ENCODE data around the gene TNXB.

TNXB gene

GRCh38 chr6:32097364-32097763 is 11.8 kb downstream of the TNXB start:
- Histone ChIP-seq H3K36me3 (ENCODE audit: insufficient read depth, low read length) (no peaks in the 10 kb centered on the region), H3K27ac (no peak overlapping the region), H3K9me3 (ENCODE audit: low read depth, low read length) (no peaks in the 10 kb centered on the region), H3K4me3 (no peak overlapping the region), H3K9ac (ENCODE audit: insufficient read length) (no peak overlapping the region)
- DNase-seq (ENCODE audit: low read depth, low spot score) = no peak
- TF ChIP-seq FOXP2 (optimal IDR thresholded peaks at IDR 0.05; ENCODE audit: control extremely low read depth, extremely low read length, insufficient read depth) (no peak), EZH2 (IDR thresholded peaks at IDR 0.05) (no peak), POLR2AphosphoS5 (IDR thresholded peaks at IDR 0.05; ENCODE audit: borderline replicate concordance, low read depth, low read length) (no peak)

- H3K4me3 ChIP-seq = no peak overlapping the region
- DNase-seq (ENCODE audit: low read depth, low spot score) = no peak
- TF ChIP-seq FOXP2 (optimal IDR thresholded peaks at IDR 0.05; ENCODE audit: control extremely low read depth, extremely low read length, insufficient read depth) (no peak), EZH2 (IDR thresholded peaks at IDR 0.05) (no peak), POLR2AphosphoS5 (IDR thresholded peaks at IDR 0.05; ENCODE audit: borderline replicate concordance, low read depth, low read length) (no peak)
Measured at GRCh38 chr6:32096394-32097258, 12.5 kb downstream of the TNXB start.

GRCh38 chr6:32096087-32096393 is 13.1 kb downstream of the TNXB start:
- Histone ChIP-seq H3K36me3 (ENCODE audit: insufficient read depth, low read length) (no peaks in the 10 kb centered on the region), H3K4me3 (no peak overlapping the region)
- DNase-seq (ENCODE audit: low read depth, low spot score) = no peak

More at GRCh38 chr6:32096394-32097258, 12.5 kb downstream of the TNXB start:
- Histone ChIP-seq H3K36me3 (ENCODE audit: insufficient read depth, low read length) (no peaks in the 10 kb centered on the region), H3K27ac (no peak overlapping the region), H3K9me3 (ENCODE audit: low read depth, low read length) (no peaks in the 10 kb centered on the region), H3K9ac (ENCODE audit: insufficient read length) (no peak overlapping the region)

GRCh38 chr6:32095338-32096086 is 13.6 kb downstream of the TNXB start:
- Histone ChIP-seq H3K27ac (no peak overlapping the region), H3K9me3 (ENCODE audit: low read depth, low read length) (no peaks in the 10 kb centered on the region), H3K9ac (ENCODE audit: insufficient read length) (no peak overlapping the region), H3K36me3 (ENCODE audit: insufficient read depth, low read length) (no peaks in the 10 kb centered on the region), H3K4me3 (no peak overlapping the region)
- DNase-seq (ENCODE audit: low read depth, low spot score) = no peak
- TF ChIP-seq EZH2 (IDR thresholded peaks at IDR 0.05) (no peak), FOXP2 (optimal IDR thresholded peaks at IDR 0.05; ENCODE audit: control extremely low read depth, extremely low read length, insufficient read depth) (no peak), POLR2AphosphoS5 (IDR thresholded peaks at IDR 0.05; ENCODE audit: borderline replicate concordance, low read depth, low read length) (no peak)

More at GRCh38 chr6:32096087-32096393, 13.1 kb downstream of the TNXB start:
- H3K9me3 ChIP-seq (ENCODE audit: low read depth, low read length) = no peaks in the 10 kb centered on the region
- no peak overlapping the region for H3K9ac ChIP-seq (ENCODE audit: insufficient read length)
- TF ChIP-seq FOXP2 (optimal IDR thresholded peaks at IDR 0.05; ENCODE audit: control extremely low read depth, extremely low read length, insufficient read depth) (no peak), EZH2 (IDR thresholded peaks at IDR 0.05) (no peak), POLR2AphosphoS5 (IDR thresholded peaks at IDR 0.05; ENCODE audit: borderline replicate concordance, low read depth, low read length) (no peak)
- H3K27ac ChIP-seq = no peak overlapping the region

- H3K27ac ChIP-seq = no peak overlapping the region
- no peak overlapping the region for H3K4me3 ChIP-seq
- H3K36me3 ChIP-seq (ENCODE audit: insufficient read depth, low read length) = no peaks in the 10 kb centered on the region
- H3K9me3 ChIP-seq (ENCODE audit: low read depth, low read length) = no peaks in the 10 kb centered on the region
- TF ChIP-seq FOXP2 (optimal IDR thresholded peaks at IDR 0.05; ENCODE audit: control extremely low read depth, extremely low read length, insufficient read depth) = no peak
- DNase-seq (ENCODE audit: low read depth, low spot score) = no peak
- H3K9ac ChIP-seq (ENCODE audit: insufficient read length) = no peak overlapping the region
Measured at GRCh38 chr6:32092760-32093497, 16.2 kb downstream of the TNXB start.

- Histone ChIP-seq H3K4me3 (no peak overlapping the region), H3K36me3 (ENCODE audit: insufficient read depth, low read length) (no peaks in the 10 kb centered on the region), H3K9ac (ENCODE audit: insufficient read length) (no peak overlapping the region), H3K27ac (no peak overlapping the region), H3K9me3 (ENCODE audit: low read depth, low read length) (no peaks in the 10 kb centered on the region)
- no peak for DNase-seq (ENCODE audit: low read depth, low spot score)
- TF ChIP-seq FOXP2 (optimal IDR thresholded peaks at IDR 0.05; ENCODE audit: control extremely low read depth, extremely low read length, insufficient read depth) (no peak), EZH2 (IDR thresholded peaks at IDR 0.05) (no peak), POLR2AphosphoS5 (IDR thresholded peaks at IDR 0.05; ENCODE audit: borderline replicate concordance, low read depth, low read length) (no peak)
Measured at GRCh38 chr6:32089082-32089828, 19.9 kb downstream of the TNXB start.

GRCh38 chr6:32088487-32089049 is 20.6 kb downstream of the TNXB start:
- Histone ChIP-seq H3K36me3 (ENCODE audit: insufficient read depth, low read length) (no peaks in the 10 kb centered on the region), H3K9me3 (ENCODE audit: low read depth, low read length) (no peaks in the 10 kb centered on the region), H3K4me3 (no peak overlapping the region), H3K27ac (no peak overlapping the region), H3K9ac (ENCODE audit: insufficient read length) (no peak overlapping the region)
- TF ChIP-seq FOXP2 (optimal IDR thresholded peaks at IDR 0.05; ENCODE audit: control extremely low read depth, extremely low read length, insufficient read depth) (no peak), POLR2AphosphoS5 (IDR thresholded peaks at IDR 0.05; ENCODE audit: borderline replicate concordance, low read depth, low read length) (no peak), EZH2 (IDR thresholded peaks at IDR 0.05) (no peak)
- DNase-seq (ENCODE audit: low read depth, low spot score) = no peak

Measured in SK-N-MC (cell line).